HG02938 (cell line): Measurements from ENCODE around the gene PRR12.
A peak's percentile ranks its signal among the peaks of the same experiment; 100 is the strongest.

Source experiments
- ATAC-seq: cut with Tn5 transposase; IDR thresholded peaks from one replicate; pipeline ENCODE4 v1.9.1; 2021; ENCODE audit warnings: mild to moderate bottlenecking, moderate library complexity; ENCODE audit not compliant: unreplicated experiment

PRR12 gene, protein sequence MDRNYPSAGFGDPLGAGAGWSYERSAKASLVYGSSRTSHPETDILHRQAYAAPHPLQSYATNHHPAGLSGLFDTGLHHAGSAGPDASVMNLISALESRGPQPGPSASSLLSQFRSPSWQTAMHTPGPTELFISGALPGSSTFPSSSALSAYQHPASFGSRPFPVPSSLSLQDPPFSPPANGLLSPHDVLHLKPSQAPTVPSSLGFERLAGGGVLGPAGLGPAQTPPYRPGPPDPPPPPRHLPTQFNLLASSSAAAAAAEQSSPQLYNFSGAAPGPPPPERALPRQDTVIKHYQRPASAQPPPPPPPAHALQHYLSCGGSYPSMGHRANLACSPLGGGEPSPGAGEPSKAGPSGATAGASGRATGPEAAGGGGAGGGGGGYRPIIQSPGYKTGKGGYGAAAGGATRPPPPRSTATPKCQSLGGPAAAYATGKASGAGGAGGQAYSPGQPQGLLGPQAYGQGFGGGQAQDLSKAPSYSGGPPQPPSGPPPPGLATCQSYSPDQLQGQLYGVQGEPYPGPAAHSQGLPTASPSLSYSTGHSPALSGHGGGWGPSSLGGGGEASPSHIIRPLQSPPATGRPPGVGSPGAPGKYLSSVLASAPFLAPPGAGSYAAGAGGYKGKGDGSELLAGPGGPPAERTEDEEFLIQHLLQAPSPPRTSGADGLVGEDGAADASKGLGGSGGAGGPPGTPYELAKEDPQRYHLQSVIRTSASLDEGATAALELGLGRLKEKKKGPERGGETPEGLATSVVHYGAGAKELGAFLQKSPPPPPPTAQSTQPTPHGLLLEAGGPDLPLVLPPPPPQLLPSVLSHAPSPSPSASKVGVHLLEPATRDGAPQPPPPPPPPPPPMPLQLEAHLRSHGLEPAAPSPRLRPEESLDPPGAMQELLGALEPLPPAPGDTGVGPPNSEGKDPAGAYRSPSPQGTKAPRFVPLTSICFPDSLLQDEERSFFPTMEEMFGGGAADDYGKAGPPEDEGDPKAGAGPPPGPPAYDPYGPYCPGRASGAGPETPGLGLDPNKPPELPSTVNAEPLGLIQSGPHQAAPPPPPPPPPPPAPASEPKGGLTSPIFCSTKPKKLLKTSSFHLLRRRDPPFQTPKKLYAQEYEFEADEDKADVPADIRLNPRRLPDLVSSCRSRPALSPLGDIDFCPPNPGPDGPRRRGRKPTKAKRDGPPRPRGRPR (N-terminal part only)

DNA sequence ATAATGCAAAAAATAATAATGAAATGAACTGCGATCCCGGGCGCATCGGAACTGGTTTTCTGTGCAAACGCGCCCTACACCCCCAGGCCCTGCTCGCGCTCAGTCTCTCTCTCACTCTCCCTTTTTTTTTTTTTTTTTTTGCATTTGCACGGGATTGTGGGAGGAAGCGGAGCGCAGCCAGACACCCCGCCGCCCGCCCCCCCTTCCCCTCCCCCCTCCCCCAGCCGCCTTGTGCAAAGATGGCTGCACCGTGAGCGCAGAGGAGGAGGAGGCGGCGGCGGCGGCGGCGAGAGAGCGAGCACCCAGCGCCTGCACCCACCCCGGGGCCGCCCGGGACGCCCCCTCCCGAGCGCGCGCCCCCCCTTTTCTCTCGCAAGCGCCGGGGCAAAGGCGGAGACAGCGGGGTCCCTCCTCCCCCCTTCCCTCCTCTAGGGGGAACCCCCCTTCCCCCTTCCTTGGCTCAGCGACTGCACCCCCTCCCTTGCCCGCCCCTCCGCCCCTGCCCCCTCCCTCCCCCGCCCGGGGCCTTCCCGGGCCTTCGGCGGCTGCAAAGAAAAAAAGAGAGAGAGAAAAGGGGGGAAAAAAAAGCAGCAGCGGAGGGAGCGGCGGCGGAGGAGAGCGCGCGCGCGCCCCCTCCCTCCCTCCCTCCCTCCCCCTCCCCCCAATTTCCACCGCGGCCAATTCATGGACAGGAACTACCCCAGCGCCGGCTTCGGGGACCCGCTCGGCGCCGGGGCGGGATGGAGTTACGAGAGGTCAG lies at the start of gene PRR12:
TSS of gene PRR12 (plus strand) at position 212 of the 760 bp plus-strand sequence. CDS start at position 685, 473 bp downstream.
- peak; percentile 23 for ATAC-seq

DNA sequence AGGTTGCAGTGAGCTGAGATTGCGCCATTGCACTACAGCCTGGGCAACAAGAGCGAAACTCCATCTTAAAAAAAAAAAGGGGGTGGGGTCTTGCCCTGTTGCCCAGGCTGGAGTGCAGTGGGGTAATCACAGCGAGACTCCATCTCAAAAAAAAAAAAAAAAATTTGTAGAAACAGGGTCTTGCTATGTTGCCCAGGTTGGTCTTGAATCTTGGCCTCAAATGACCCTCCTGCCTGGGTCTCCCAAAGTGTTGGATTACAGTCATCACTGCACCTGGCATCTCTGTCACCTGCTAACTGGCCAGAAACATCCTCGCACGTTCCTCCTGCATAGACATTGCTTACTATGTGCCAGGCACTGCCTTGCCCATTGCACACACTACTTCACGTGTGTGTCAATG lies 49.1 kb upstream of the PRR12 start:
- no peak for ATAC-seq

GRCh38 chr19:49542446-49542845 lies 48.5 kb upstream of the PRR12 start:
- no peak for ATAC-seq

DNA sequence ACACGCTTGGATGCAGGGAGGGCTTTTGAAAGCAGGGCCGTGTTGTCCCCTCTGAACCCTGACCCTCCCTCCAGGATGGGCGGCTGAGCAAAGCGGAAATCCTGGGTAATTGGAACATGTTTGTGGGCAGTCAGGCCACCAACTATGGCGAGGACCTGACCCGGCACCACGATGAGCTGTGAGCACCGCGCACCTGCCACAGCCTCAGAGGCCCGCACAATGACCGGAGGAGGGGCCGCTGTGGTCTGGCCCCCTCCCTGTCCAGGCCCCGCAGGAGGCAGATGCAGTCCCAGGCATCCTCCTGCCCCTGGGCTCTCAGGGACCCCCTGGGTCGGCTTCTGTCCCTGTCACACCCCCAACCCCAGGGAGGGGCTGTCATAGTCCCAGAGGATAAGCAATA lies 48.0 kb upstream of the PRR12 start:
- ATAC-seq = no peak

- no peak for ATAC-seq
Observed at GRCh38 chr19:49544154-49544553, 46.8 kb upstream of the PRR12 start.

DNA sequence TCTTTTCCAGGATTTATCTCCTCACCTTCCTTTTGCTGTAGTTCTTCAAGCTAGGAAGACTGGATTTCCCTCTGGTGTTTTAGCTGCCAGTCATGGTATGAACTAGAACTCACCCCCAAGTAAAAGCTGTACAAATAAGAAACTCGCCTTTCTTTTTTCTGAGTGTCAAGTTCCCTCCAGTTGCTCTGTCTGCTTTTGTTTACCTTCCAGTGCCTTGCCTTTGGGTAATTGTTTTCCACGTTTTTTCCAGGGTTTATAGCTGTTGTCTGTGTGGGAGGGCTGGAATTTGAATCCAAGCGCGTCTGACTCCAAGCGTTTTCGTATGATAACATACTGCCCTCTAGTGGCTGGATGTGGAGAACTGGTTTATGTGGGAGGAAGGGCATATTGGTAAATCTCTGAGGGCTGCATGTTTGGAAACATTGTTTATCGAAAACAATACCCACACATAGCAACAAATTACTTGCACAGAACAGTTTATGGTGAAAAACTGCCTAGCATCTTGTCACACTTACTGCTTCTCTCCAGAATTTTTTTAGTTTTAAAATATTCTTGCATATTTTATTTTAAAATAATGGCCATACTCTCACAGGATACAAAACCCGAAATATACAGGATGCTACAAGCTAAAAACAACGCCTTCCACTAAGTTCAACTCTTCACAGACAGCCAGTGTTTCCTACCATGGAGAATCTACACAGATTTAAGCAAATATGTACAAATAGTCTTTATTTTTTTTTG lies 44.0 kb upstream of the PRR12 start:
- ATAC-seq = no peak

DNA sequence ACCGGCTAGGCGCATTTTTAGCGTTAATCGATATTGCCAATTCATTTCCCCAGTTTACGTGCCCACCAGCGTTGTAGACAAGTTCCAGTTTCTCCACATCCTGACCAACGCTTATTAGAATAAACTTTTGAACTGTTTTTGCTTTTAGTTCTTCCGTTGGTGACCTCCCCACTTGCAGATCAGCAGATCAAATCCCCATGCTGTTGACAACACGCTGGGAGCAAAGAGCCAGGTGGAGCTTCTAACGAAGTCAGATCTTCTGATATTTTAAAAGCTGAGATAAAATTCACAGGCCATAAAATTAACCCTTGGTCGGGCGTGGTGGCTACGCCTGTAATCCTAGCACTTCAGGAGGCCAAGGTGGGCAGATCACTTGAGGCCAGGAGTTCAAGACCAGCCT lies 41.9 kb upstream of the PRR12 start:
- no peak for ATAC-seq

DNA sequence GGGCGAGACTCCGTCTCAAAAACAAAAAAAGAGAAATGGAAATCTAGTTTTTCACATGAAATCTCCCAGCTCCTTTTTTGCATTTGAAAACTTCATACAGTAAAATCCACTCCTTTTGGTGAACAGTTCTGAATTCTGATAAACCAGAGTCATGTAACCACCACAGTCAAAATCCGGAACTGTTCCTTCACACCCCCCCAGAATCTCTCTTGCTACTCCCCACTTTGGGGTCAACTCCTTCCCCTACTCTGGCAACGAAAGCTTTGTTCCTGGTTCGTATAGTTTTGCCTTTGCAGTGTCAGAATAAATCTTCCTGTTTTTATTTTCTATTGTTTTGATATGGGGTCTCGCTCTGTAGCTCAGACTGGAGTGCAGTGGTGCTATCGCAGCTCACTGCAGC lies 39.5 kb upstream of the PRR12 start:
- no peak for ATAC-seq

DNA sequence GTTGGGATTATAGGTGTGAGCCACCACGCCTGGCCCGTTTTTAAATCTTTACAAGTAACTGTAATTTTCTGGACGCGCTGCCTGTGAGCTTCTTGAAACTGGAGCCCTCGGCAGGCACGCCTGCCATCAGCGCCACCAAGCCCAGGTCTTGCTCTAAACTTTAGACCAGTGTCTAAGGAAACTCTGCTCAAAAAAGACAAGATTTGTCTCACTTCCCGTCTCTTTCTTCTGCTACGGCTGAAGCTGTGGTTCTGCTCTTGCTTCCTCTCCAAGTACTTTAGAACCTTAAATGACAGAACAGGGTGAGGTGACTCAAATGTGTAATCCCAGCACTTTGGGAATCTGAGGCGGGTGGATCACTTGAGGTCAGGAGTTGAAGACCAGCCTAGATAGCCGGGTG lies 38.2 kb upstream of the PRR12 start:
- ATAC-seq = no peak

DNA sequence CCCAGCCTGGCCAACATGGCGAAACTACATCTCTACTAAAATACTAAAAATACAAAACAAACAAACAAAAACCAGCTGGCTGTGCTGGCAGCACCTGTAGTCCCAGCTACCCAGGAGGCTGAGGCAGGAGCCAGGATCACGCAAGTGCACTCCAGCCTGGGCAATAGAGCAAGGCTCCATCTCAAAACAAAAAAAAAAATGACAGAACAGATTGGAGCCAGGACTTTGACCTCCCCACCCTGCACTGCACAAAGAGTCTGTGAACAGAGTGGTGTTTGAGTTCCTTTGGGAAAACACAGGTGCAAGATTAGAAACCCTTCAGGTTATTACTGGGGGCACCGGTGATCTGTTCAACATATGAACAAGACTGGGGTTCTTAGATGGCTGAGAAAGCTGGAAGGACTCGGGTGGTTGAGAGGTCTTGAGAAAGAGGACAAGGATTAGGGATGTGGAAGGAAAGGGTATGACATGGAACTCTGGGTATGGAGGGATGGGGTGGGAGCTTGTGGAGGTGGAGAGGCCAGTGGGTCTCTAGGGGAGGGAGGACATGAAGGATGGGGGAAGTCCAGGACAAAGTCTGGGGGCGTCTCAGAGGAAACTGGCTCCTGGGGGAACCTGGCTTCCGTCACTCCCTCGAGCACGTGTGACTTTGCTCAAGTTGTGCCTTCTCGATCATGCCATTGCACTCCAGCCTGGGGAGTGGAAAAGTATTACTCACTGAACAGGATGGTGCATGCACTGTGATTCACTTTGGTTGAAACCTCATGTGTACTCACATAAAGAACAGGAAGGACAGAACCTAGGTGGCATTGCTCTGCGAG lies 37.3 kb upstream of the PRR12 start:
- ATAC-seq = no peak

DNA sequence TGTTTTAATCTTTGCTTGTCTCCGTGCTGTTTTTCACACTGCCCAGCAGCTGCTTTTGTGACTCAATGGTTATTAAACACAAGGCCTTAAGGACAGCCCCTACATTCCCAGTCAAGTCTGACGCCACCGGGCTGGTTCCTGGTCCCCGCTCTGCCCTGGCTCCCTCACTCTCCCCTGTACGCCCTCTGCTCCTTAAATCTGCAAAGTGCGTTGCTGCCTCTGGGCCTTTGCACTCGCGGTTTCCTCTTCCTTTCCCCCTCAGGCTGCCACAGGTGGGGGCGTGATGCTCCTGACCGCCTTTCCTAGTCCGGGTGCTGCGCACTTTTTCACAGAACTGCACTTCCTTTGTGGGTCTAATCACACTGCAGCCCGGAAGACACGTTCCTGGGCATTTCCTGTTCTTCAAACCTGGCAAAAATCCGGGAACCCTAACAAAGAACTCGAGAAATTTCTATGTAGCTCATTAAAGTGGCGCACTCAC lies 36.2 kb upstream of the PRR12 start:
- no peak for ATAC-seq

DNA sequence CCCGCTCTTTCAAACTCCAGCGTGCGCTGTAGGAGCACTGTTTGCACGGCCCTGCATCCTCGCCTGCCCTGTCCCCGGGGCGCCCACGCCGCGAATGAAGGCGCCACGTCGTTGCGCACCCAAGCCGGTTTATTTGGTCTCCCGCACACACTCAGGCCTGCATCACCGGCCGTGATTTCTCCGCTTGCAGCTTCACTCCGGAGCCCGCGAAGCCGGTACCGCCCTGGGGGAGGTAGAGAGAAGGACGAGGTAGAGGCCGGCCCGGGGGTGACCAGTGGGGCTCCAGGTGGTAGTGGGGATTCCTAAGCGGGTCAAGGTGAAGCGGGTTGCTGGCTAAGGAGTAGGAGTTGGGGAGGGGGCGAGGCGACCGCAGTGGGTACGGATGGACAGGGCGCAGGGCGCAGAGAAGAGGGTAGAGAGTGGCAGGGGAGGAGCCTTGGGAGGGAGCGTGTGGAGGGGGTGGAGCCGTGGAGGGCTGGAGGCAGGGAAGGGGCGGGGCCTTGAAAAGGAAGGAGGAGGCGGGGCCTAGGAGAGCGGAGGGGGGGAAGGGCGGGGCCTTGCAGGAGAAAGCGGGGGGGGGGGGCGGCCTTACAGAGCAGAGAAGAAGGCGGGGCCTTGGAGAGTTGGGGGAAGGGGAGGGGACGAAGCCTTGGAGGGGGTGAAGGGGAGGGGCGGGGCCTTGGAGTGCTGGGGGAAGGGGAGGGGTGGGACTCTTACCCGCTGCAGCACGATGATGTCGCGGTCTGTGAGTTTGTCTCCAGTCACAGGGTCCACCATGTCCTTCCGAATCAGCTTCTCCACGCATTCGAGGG lies 35.2 kb upstream of the PRR12 start:
- no peak for ATAC-seq

- no peak for ATAC-seq
Observed at GRCh38 chr19:49556412-49557398, 34.3 kb upstream of the PRR12 start.

- ATAC-seq = no peak
Observed at GRCh38 chr19:49557641-49558325, 33.2 kb upstream of the PRR12 start.

- no peak for ATAC-seq
Observed at GRCh38 chr19:49558591-49558990, 32.4 kb upstream of the PRR12 start.

GRCh38 chr19:49559443-49559842 lies 31.5 kb upstream of the PRR12 start:
- ATAC-seq = no peak
